IMR-90 (cell line): ENCODE data around the gene SLC51A.

Experiments used
- ELK1 ChIP-seq: fragments of 150-350 bp; IDR thresholded peaks from 2 replicates; pipeline ENCODE4 v1.6.1; 2016; ENCODE audit warnings: low read depth, mild to moderate bottlenecking, low read length, moderate library complexity, borderline replicate concordance
- POLR2A ChIP-seq: IDR thresholded peaks from 2 replicates; pipeline ENCODE4 v1.6.1; 2012; ENCODE audit warnings: mild to moderate bottlenecking, low read depth, low read length
- RAD21 ChIP-seq: IDR thresholded peaks from 2 replicates; pipeline ENCODE4 v1.6.1; 2012; ENCODE audit warnings: low read length, improper control_type of control experiment
- RFX5 ChIP-seq: IDR thresholded peaks from 2 replicates; pipeline ENCODE4 v1.8.0; 2012; ENCODE audit warnings: low read depth, mild to moderate bottlenecking, low read length, moderate library complexity
- TF ChIP-seq, protein P1 (sequence below): conservative IDR thresholded peaks from 2 replicates; pipeline ENCODE4 v1.5.1; 2012; ENCODE audit warnings: mild to moderate bottlenecking, low read depth, low read length, improper control_type of control experiment

- TF ChIP-seq, protein P1, sequence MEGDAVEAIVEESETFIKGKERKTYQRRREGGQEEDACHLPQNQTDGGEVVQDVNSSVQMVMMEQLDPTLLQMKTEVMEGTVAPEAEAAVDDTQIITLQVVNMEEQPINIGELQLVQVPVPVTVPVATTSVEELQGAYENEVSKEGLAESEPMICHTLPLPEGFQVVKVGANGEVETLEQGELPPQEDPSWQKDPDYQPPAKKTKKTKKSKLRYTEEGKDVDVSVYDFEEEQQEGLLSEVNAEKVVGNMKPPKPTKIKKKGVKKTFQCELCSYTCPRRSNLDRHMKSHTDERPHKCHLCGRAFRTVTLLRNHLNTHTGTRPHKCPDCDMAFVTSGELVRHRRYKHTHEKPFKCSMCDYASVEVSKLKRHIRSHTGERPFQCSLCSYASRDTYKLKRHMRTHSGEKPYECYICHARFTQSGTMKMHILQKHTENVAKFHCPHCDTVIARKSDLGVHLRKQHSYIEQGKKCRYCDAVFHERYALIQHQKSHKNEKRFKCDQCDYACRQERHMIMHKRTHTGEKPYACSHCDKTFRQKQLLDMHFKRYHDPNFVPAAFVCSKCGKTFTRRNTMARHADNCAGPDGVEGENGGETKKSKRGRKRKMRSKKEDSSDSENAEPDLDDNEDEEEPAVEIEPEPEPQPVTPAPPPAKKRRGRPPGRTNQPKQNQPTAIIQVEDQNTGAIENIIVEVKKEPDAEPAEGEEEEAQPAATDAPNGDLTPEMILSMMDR, result no peak
- TF ChIP-seq POLR2A (no peak), ELK1 (no peak), RFX5 (no peak), RAD21 (no peak)
Observed at GRCh38 chr3:196227629-196228493, 11.5 kb downstream of the SLC51A start.
